Gastroesophageal sphincter (tissue), 3 donors: Measurements from ENCODE around the gene CCR7.

ENCODE experiments used
- EP300 ChIP-seq: sonication (generic); formaldehyde crosslinking; IDR thresholded peaks from one replicate; pipeline ENCODE4 v1.6.1; 2017; ENCODE audit warnings: antibody characterized with exemption, mild to moderate bottlenecking
- POLR2A ChIP-seq, 2 donors: fragments of 450-650 bp; IDR thresholded peaks; one replicate each; pipeline ENCODE4 v1.6.1; 2017; ENCODE audit warnings: antibody characterized with exemption in 2 of 2, mild to moderate bottlenecking in 2 of 2, moderate library complexity in 1 of 2
- TF ChIP-seq, protein P1 (sequence below), 4 experiments: fragments of 200-600 bp in 2 of 4; fragments of 450-650 bp in 2 of 4; sonication (generic) in 1 of 4; IDR thresholded peaks; one replicate each; pipeline ENCODE4 v1.5.1; 2017 to 2019; ENCODE audit warnings: antibody characterized with exemption in 4 of 4, mild to moderate bottlenecking in 2 of 4, moderate library complexity in 2 of 4

GRCh38 chr17:40582328-40582901, 17.1 kb upstream of the CCR7 start:
- TF ChIP-seq, protein P1, sequence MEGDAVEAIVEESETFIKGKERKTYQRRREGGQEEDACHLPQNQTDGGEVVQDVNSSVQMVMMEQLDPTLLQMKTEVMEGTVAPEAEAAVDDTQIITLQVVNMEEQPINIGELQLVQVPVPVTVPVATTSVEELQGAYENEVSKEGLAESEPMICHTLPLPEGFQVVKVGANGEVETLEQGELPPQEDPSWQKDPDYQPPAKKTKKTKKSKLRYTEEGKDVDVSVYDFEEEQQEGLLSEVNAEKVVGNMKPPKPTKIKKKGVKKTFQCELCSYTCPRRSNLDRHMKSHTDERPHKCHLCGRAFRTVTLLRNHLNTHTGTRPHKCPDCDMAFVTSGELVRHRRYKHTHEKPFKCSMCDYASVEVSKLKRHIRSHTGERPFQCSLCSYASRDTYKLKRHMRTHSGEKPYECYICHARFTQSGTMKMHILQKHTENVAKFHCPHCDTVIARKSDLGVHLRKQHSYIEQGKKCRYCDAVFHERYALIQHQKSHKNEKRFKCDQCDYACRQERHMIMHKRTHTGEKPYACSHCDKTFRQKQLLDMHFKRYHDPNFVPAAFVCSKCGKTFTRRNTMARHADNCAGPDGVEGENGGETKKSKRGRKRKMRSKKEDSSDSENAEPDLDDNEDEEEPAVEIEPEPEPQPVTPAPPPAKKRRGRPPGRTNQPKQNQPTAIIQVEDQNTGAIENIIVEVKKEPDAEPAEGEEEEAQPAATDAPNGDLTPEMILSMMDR (IDR thresholded peaks at IDR 0.05) = no peak
- no peak for TF ChIP-seq POLR2A (IDR thresholded peaks at IDR 0.05)
- no peak for TF ChIP-seq EP300
